SK-N-MC (cell line): ENCODE results near the gene COQ2.
"Not testable (repeated sequence)": the region's sequence is repeated elsewhere in the genome, so short reads cannot be mapped to it uniquely, and the experiment has no call there.

Experiments
- DNase-seq: peaks from one replicate; pipeline ENCODE4 v3.0.0-alpha.2; 2011; ENCODE audit warnings: low read depth, low spot score
- H3K27ac ChIP-seq: fragments of 200-600 bp; sonication (generic); 2 replicates; pipeline ENCODE4 v1.5.1; 2016; ENCODE audit warnings: mixed run types
- H3K36me3 ChIP-seq: fragments of 200-600 bp; sonication (generic); 2 replicates; pipeline ENCODE4 v1.6.1; 2017; ENCODE audit warnings: antibody characterized with exemption, low read length, mixed read lengths; ENCODE audit not compliant: insufficient read depth
- H3K4me3 ChIP-seq: fragments of 200-600 bp; sonication (generic); 2 replicates; pipeline ENCODE4 v1.5.1; 2016
- H3K9ac ChIP-seq: fragments of 200-600 bp; sonication (generic); 2 replicates; pipeline ENCODE4 v1.8.0; 2017; ENCODE audit warnings: mixed run types, mixed read lengths; ENCODE audit not compliant: insufficient read length
- H3K9me3 ChIP-seq: fragments of 200-600 bp; sonication (generic); 2 replicates; pipeline ENCODE4 v1.6.1; 2017; ENCODE audit warnings: low read depth, mild to moderate bottlenecking, antibody characterized with exemption, low read length, moderate library complexity, mixed read lengths
- EZH2 ChIP-seq: fragments of 200-600 bp; sonication (generic); IDR thresholded peaks from one replicate; pipeline ENCODE4 v1.6.1; 2017; ENCODE audit warnings: antibody characterized with exemption
- FOXP2 ChIP-seq: optimal IDR thresholded peaks from 2 replicates; pipeline ENCODE3; 2011; ENCODE audit warnings: mild to moderate bottlenecking, moderate library complexity; ENCODE audit not compliant: insufficient read depth; ENCODE audit errors: extremely low read length, control extremely low read depth
- POLR2AphosphoS5 ChIP-seq: IDR thresholded peaks from 2 replicates; pipeline ENCODE4 v1.6.1; 2012; ENCODE audit warnings: mild to moderate bottlenecking, low read depth, low read length, borderline replicate concordance

Gene COQ2

GRCh38 chr4:83247415-83248357 lies 36.9 kb downstream of the COQ2 start:
- Histone ChIP-seq H3K27ac (no peak overlapping the region), H3K36me3 (no peaks in the 10 kb centered on the region), H3K4me3 (no peak overlapping the region), H3K9me3 (no peaks in the 10 kb centered on the region), H3K9ac (no peak overlapping the region)
- DNase-seq, result no peak
- TF ChIP-seq EZH2 (no peak), POLR2AphosphoS5 (no peak), FOXP2 (no peak)

- Histone ChIP-seq H3K9ac (no peak overlapping the region), H3K9me3 (no peaks in the 10 kb centered on the region), H3K4me3 (no peak overlapping the region), H3K27ac (no peak overlapping the region), H3K36me3 (no peaks in the 10 kb centered on the region)
- DNase-seq, result no peak
- no peak for TF ChIP-seq EZH2
- no peak for TF ChIP-seq FOXP2
- no peak for TF ChIP-seq POLR2AphosphoS5
Measured at GRCh38 chr4:83241132-83241531, 43.5 kb downstream of the COQ2 start.

- TF ChIP-seq FOXP2 (no peak), EZH2 (no peak), POLR2AphosphoS5 (no peak)
- H3K9me3 ChIP-seq, result no peaks in the 10 kb centered on the region
- no peaks in the 10 kb centered on the region for H3K36me3 ChIP-seq
- no peak overlapping the region for H3K27ac ChIP-seq
- no peak for DNase-seq
- H3K4me3 ChIP-seq, result no peak overlapping the region
- H3K9ac ChIP-seq, result no peak overlapping the region
Measured at GRCh38 chr4:83240379-83240875, 44.2 kb downstream of the COQ2 start.

GRCh38 chr4:83238393-83239248 lies 46.0 kb downstream of the COQ2 start:
- TF ChIP-seq POLR2AphosphoS5 (no peak), EZH2 (no peak), FOXP2 (no peak)

GRCh38 chr4:83237591-83237990 lies 47.0 kb downstream of the COQ2 start:
- H3K4me3 ChIP-seq, result no peak overlapping the region
- no peak overlapping the region for H3K9ac ChIP-seq
- no peak overlapping the region for H3K27ac ChIP-seq
- H3K36me3 ChIP-seq, result no peaks in the 10 kb centered on the region
- no peaks in the 10 kb centered on the region for H3K9me3 ChIP-seq
- no peak for DNase-seq
- TF ChIP-seq EZH2 (no peak), POLR2AphosphoS5 (no peak), FOXP2 (no peak)

More at GRCh38 chr4:83238393-83239248, 46.0 kb downstream of the COQ2 start:
- Histone ChIP-seq H3K4me3 (no peak overlapping the region), H3K27ac (no peak overlapping the region), H3K9me3 (no peaks in the 10 kb centered on the region), H3K36me3 (no peaks in the 10 kb centered on the region), H3K9ac (no peak overlapping the region)
- DNase-seq, result no peak

GRCh38 chr4:83235645-83236133 lies 48.9 kb downstream of the COQ2 start:
- H3K36me3 ChIP-seq, H3K27ac ChIP-seq, DNase-seq, H3K9me3 ChIP-seq, H3K4me3 ChIP-seq, H3K9ac ChIP-seq: not testable (repeated sequence)

GRCh38 chr4:83234902-83235644 lies 49.5 kb downstream of the COQ2 start:
- Histone ChIP-seq H3K4me3 (no peak overlapping the region), H3K36me3 (no peaks in the 10 kb centered on the region), H3K27ac (no peak overlapping the region), H3K9me3 (no peaks in the 10 kb centered on the region), H3K9ac (no peak overlapping the region)
- no peak for TF ChIP-seq EZH2
- no peak for TF ChIP-seq POLR2AphosphoS5
- TF ChIP-seq FOXP2, result no peak
- DNase-seq, result no peak

- DNase-seq, H3K9me3 ChIP-seq, H3K36me3 ChIP-seq, H3K27ac ChIP-seq, H3K4me3 ChIP-seq, H3K9ac ChIP-seq: not testable (repeated sequence)
Measured at GRCh38 chr4:83234387-83234786, 50.2 kb downstream of the COQ2 start.
